ENCODE measurements around the gene IDE.
A peak's percentile ranks its signal among the peaks of the same experiment; 100 is the strongest.

IDE gene

DNA sequence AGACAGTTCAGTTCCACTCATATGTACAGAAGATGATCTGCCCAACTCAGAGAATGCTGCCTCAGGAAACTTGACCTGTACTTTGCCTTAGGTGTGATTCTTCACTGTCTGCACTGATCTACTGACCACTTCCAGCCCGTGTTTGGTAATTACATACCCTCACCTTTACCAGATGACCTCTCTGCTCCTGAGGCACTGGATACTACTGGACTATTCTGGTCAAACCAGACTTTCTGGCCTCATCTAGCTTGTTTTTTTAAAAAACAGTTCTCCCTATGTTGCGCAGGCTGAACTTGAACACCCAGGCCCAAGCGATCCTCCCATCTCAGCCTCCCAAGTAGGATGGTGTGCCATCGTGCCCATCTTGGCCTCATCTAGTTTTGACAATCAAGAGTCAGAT lies 26.2 kb downstream of the IDE start:
- TF ChIP-seq CTCF (IDR thresholded peaks at IDR 0.05; ENCODE audit: low read depth, low read length), result no peak
- no peak for DNase-seq (ENCODE audit: low read depth, low spot score)
- in situ Hi-C loops (cut with HindIII; ENCODE audit: low sequenced_read_pairs), result no loop called here
- H3K4me3 ChIP-seq (ENCODE audit: low read depth, low read length), result no peak overlapping the region

- DNase-seq (ENCODE audit: low read depth, low spot score), result no peak
- no peak overlapping the region for H3K4me3 ChIP-seq (ENCODE audit: low read depth, low read length)
- no peak for TF ChIP-seq CTCF (IDR thresholded peaks at IDR 0.05; ENCODE audit: low read depth, low read length)
- in situ Hi-C loops (cut with HindIII; ENCODE audit: low sequenced_read_pairs), result no loop called here
Measured at GRCh38 chr10:92545556-92545955, 28.3 kb downstream of the IDE start.

DNA sequence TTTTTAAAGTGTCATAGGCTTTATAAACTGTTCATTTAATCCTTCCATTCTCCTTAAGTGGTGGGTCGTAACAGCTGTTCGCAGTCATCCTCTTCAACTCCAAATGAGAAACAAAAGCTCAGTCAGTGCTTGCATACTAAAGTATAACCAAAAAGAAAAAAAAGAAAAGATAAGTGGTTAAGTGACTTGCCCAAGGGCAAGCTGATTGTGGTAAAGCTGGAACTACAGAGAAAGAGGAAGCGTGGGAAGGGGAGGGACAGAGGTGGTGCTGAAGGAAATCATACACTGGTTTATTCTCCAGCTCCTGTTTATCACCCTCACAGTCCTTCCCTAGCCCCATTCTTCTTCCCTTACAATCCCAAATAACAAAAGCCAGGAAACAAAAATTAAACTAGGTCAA lies 29.6 kb downstream of the IDE start:
- peak; percentile 6 for DNase-seq (ENCODE audit: low read depth, low spot score)
- in situ Hi-C loops (cut with HindIII; ENCODE audit: low sequenced_read_pairs), result no loop called here
- no peak overlapping the region for H3K4me3 ChIP-seq (ENCODE audit: low read depth, low read length)
- no peak for TF ChIP-seq CTCF (IDR thresholded peaks at IDR 0.05; ENCODE audit: low read depth, low read length)

DNA sequence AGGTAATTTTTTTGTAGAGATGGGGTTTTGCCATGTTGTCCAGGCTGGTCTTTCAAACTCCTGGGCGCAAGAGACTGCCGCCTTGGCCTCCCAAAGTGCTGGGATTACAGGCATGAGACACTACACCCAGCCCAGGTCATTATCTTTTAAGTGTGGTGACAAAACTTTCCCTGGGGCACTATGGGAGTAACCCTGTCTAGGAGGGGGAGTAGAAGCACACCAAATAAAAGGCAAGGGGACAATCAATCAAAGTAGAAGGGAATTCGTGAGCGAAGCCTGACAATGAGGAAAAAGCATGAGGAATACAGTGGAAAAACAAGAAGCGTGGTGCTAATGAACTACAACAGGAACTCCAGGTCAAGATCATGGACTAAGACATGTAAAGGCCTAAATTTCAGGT lies 31.4 kb downstream of the IDE start:
- no peak for DNase-seq (ENCODE audit: low read depth, low spot score)
- no peak for TF ChIP-seq CTCF (IDR thresholded peaks at IDR 0.05; ENCODE audit: low read depth, low read length)
- in situ Hi-C loops (cut with HindIII; ENCODE audit: low sequenced_read_pairs), result no loop called here
- H3K4me3 ChIP-seq (ENCODE audit: low read depth, low read length), result no peak overlapping the region

- in situ Hi-C loops (cut with HindIII; ENCODE audit: low sequenced_read_pairs), result no loop called here
- no peak overlapping the region for H3K4me3 ChIP-seq (ENCODE audit: low read depth, low read length)
- no peak for TF ChIP-seq CTCF (IDR thresholded peaks at IDR 0.05; ENCODE audit: low read depth, low read length)
- DNase-seq (ENCODE audit: low read depth, low spot score), result no peak
Measured at GRCh38 chr10:92541583-92541982, 32.3 kb downstream of the IDE start.

DNA sequence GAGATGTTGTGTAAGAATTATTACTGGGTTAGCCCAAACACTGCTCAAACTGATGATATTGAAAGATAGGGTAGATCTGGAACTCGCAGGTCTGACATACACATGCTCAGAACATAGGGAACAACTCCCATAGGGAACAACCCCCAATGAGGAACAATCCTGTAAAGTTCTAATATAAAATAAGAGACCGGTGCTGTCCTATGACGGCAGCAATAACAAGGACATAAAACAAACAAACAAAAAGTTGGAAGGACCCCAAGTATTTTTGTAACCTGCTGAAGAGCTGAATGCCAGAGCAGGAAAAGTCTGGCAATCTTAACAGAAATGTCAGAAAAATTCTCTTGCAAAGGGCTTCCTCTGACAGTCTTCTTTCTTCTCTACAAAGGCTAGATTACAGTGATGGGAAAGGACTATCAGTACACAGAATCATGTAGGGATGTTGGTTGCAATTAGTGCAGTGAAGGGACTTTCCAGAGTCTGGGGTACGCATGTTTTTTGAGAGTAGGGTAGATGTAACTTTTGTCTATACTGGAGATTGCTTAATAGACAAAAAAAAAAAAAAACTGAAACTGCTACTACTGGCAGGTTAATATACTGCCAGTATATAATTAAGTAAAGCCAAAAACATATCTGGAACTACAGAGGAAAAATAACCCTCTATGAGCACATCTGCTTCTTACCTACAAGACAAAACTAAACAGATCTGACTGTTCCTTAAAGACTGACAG lies 35.5 kb downstream of the IDE start:
- DNase-seq (ENCODE audit: low read depth, low spot score), result no peak
- TF ChIP-seq CTCF (IDR thresholded peaks at IDR 0.05; ENCODE audit: low read depth, low read length), result no peak
- no peak overlapping the region for H3K4me3 ChIP-seq (ENCODE audit: low read depth, low read length)
- in situ Hi-C loops (cut with HindIII; ENCODE audit: low sequenced_read_pairs), result no loop called here
